Loucy (cell line): Measurements from ENCODE around the gene TMEM245.
A peak's percentile ranks its signal among the peaks of the same experiment; 100 is the strongest.

Source experiments
- H2AFZ ChIP-seq: fragments of 200-600 bp; sonication (generic); 2 replicates; pipeline ENCODE4 v1.6.0; 2016; ENCODE audit warnings: antibody characterized with exemption, mild to moderate bottlenecking, low read length, moderate library complexity
- H3F3A ChIP-seq: fragments of 200-600 bp; 2 replicates; pipeline ENCODE4 v1.6.0; 2016; ENCODE audit warnings: antibody characterized with exemption, low read depth, mild to moderate bottlenecking
- H3K27me3 ChIP-seq: fragments of 200-600 bp; sonication (generic); 2 replicates; pipeline ENCODE4 v1.6.1; 2014; ENCODE audit warnings: low read length, mild to moderate bottlenecking; ENCODE audit not compliant: insufficient read depth, poor library complexity, severe bottlenecking
- H3K36me3 ChIP-seq: fragments of 200-600 bp; sonication (generic); 2 replicates; pipeline ENCODE4 v1.6.1; 2016; ENCODE audit warnings: low read length; ENCODE audit not compliant: insufficient read depth
- H3K4me1 ChIP-seq: fragments of 200-600 bp; sonication (generic); 2 replicates; pipeline ENCODE4 v1.5.1; 2014; ENCODE audit warnings: low read length, mild to moderate bottlenecking; ENCODE audit not compliant: insufficient read depth, poor library complexity, severe bottlenecking
- H3K4me2 ChIP-seq: fragments of 200-600 bp; sonication (generic); 2 replicates; pipeline ENCODE4 v1.6.0; 2014; ENCODE audit warnings: antibody characterized with exemption, low read length, low read depth, mild to moderate bottlenecking; ENCODE audit not compliant: poor library complexity, severe bottlenecking
- H3K4me3 ChIP-seq: fragments of 200-600 bp; sonication (generic); 2 replicates; pipeline ENCODE4 v1.5.1; 2014; ENCODE audit warnings: low read length, mild to moderate bottlenecking, mixed read lengths; ENCODE audit not compliant: poor library complexity, severe bottlenecking
- H3K79me2 ChIP-seq: fragments of 200-600 bp; sonication (generic); 2 replicates; pipeline ENCODE4 v1.6.1; 2014; ENCODE audit warnings: low read length; ENCODE audit not compliant: insufficient read depth
- H3K9ac ChIP-seq: fragments of 200-600 bp; sonication (generic); 2 replicates; pipeline ENCODE4 v1.6.0; 2014; ENCODE audit warnings: mild to moderate bottlenecking, low read depth, low read length, moderate library complexity; ENCODE audit not compliant: poor library complexity, severe bottlenecking
- H3K9me2 ChIP-seq: fragments of 200-600 bp; sonication (generic); replicated peaks from 2 replicates; pipeline ENCODE4 v1.6.1; 2016; ENCODE audit warnings: low read depth, low read length, mixed read lengths
- H3K9me3 ChIP-seq: fragments of 200-600 bp; sonication (generic); 2 replicates; pipeline ENCODE4 v1.6.1; 2014; ENCODE audit warnings: mild to moderate bottlenecking, antibody characterized with exemption, low read length, low read depth; ENCODE audit not compliant: insufficient read depth
- H4K20me1 ChIP-seq: fragments of 200-600 bp; sonication (generic); 2 replicates; pipeline ENCODE4 v1.6.0; 2014; ENCODE audit warnings: antibody characterized with exemption, low read length, mild to moderate bottlenecking; ENCODE audit not compliant: insufficient read depth, poor library complexity, severe bottlenecking
- EZH2phosphoT487 ChIP-seq: fragments of 200-600 bp; IDR thresholded peaks from 2 replicates; pipeline ENCODE4 v1.6.1; 2018; ENCODE audit warnings: antibody characterized with exemption, mild to moderate bottlenecking, moderate library complexity, borderline replicate concordance
- TF ChIP-seq, protein P1 (sequence below): fragments of 200-600 bp; sonication (generic); conservative IDR thresholded peaks from 2 replicates; pipeline ENCODE4 v1.5.1; 2014; ENCODE audit warnings: mild to moderate bottlenecking, antibody characterized with exemption, low read length

The TMEM245 gene

DNA sequence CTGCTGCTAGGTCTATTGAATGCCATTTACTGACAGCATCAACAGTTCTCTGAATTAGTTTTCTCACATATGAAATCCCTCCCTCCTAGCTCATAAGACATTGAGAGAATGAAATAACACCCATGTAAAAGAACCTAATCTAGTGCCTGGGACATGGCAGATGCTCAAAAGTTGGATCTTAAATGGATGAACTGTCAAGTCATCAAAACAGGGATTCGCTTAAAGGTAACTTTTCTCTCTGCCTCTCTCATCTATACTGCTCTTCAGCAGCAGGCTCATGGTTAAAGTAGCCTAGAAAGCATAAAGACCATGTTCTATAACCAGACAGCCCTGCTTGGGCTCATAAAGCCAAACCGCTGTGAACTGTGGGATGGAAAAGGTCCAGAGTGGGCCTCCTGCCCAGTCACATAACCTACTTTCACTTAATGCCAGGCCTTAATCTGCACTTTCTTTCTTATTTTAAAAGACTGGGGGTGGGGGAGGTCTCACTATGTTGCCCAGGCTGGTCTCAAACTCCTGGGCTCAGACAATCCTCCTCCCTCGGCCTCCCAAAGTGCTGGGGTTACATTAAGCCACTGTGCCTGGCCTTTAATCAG, 3.7 kb downstream of the TMEM245 start:
- H3K36me3 ChIP-seq: no peaks in the 10 kb centered on the region
- H3F3A ChIP-seq: no peaks in the 10 kb centered on the region
- no peaks in the 10 kb centered on the region for H3K9me3 ChIP-seq
- H3K4me2 ChIP-seq: peak overlapping the region; percentile 87
- peak overlapping the region; percentile 45 for H3K9ac ChIP-seq
- H2AFZ ChIP-seq: no peak overlapping the region
- peaks cover 64% of the 10 kb centered on the region for H3K4me1 ChIP-seq
- H3K9me2 ChIP-seq: no peaks in the 10 kb centered on the region
- H3K4me3 ChIP-seq: peak overlapping the region; percentile 98
- peaks cover 87% of the 10 kb centered on the region for H3K79me2 ChIP-seq
- no peaks in the 10 kb centered on the region for H3K27me3 ChIP-seq
- TF ChIP-seq EZH2phosphoT487: no peak
- TF ChIP-seq, protein P1, sequence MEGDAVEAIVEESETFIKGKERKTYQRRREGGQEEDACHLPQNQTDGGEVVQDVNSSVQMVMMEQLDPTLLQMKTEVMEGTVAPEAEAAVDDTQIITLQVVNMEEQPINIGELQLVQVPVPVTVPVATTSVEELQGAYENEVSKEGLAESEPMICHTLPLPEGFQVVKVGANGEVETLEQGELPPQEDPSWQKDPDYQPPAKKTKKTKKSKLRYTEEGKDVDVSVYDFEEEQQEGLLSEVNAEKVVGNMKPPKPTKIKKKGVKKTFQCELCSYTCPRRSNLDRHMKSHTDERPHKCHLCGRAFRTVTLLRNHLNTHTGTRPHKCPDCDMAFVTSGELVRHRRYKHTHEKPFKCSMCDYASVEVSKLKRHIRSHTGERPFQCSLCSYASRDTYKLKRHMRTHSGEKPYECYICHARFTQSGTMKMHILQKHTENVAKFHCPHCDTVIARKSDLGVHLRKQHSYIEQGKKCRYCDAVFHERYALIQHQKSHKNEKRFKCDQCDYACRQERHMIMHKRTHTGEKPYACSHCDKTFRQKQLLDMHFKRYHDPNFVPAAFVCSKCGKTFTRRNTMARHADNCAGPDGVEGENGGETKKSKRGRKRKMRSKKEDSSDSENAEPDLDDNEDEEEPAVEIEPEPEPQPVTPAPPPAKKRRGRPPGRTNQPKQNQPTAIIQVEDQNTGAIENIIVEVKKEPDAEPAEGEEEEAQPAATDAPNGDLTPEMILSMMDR: no peak
- peaks cover 74% of the 10 kb centered on the region for H4K20me1 ChIP-seq

DNA sequence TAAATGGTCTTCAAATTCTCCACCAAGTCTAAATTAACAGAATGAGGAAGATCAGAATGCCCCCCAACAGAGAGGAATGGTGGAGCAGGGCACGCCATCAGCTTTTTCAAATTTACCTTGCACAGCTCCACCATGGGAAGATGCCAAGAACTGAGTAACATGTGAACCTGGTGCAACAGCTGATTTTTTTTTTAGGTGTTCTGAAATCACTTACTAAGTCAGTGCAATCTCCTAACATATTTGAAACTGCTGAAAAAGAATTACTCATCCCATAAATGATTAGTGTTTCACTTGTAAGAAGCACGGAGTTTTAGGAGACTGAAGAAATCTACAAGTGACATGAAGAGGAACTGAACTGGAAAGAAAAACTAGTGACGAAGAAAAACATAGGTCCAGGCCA, 5.1 kb downstream of the TMEM245 start:
- H3K9me2 ChIP-seq: no peaks in the 10 kb centered on the region
- no peaks in the 10 kb centered on the region for H3K36me3 ChIP-seq
- peak overlapping the region; percentile 7 for H3K9ac ChIP-seq
- H4K20me1 ChIP-seq: peaks cover 87% of the 10 kb centered on the region
- peak overlapping the region; percentile 98 for H3K4me3 ChIP-seq
- H3K4me1 ChIP-seq: peaks cover 69% of the 10 kb centered on the region
- H3K79me2 ChIP-seq: peaks cover 100% of the 10 kb centered on the region
- TF ChIP-seq, protein P1: no peak
- no peak for TF ChIP-seq EZH2phosphoT487
- H3K27me3 ChIP-seq: no peaks in the 10 kb centered on the region
- peak overlapping the region; percentile 87 for H3K4me2 ChIP-seq
- no peaks in the 10 kb centered on the region for H3F3A ChIP-seq
- H2AFZ ChIP-seq: no peak overlapping the region
- no peaks in the 10 kb centered on the region for H3K9me3 ChIP-seq

DNA sequence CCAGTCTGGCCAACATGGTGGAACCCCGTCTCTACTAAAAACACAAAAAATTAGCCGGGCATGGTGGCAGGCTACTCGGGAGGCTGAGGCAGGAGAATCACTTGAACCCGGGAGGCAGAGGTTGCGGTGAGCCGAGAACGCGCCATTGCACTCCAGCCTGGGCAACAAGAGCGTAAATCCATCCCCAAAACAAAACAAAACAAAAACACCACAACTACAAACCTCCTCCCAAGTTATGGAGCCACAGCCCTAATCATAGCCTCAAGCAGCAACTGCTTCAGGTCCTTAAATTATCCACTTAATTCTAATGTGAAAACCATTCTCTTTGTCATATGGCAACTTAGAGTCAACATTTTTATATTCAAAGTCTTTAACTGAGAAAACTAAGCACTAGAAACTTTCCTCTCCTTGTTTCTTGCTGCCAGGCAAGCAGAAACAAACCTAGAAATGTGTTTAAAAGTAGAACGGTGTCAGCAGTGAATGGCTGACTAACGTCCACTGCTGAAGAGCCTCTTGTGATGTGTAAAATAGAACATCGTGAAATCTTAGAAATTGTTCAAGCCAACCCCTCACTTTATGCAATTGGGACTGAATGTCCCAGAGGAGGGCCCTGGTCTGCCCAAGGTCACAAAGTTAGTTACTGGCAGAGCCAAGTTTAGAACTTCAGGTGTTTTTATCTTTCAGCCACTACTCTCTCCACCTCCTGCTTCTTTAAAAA, 5.7 kb downstream of the TMEM245 start:
- Histone ChIP-seq H3K36me3 (no peaks in the 10 kb centered on the region), H3K79me2 (peaks cover 100% of the 10 kb centered on the region), H4K20me1 (peaks cover 89% of the 10 kb centered on the region), H3F3A (no peaks in the 10 kb centered on the region), H3K4me3 (peak overlapping the region; percentile 98), H3K9ac (peak overlapping the region; percentile 7), H3K9me2 (no peaks in the 10 kb centered on the region), H3K9me3 (no peaks in the 10 kb centered on the region), H3K4me1 (peaks cover 72% of the 10 kb centered on the region), H2AFZ (no peak overlapping the region), H3K27me3 (no peaks in the 10 kb centered on the region), H3K4me2 (peak overlapping the region; percentile 87)
- TF ChIP-seq EZH2phosphoT487: no peak
- TF ChIP-seq, protein P1: no peak
